GM21825 (cell line): ENCODE measurements around the gene ZCRB1.
"Not testable (repeated sequence)": the region's sequence is repeated elsewhere in the genome, so short reads cannot be mapped to it uniquely, and the experiment has no call there.

Experiments used
- ATAC-seq: cut with Tn5 transposase; IDR thresholded peaks from one replicate; pipeline ENCODE4 v1.9.1; 2021; ENCODE audit warnings: mild to moderate bottlenecking, moderate library complexity; ENCODE audit not compliant: unreplicated experiment

Gene ZCRB1

GRCh38 chr12:42330097-42330496 is 4.2 kb upstream of the ZCRB1 start:
- ATAC-seq = not testable (repeated sequence)

- ATAC-seq = no peak
These were observed 1.3 kb upstream of the ZCRB1 start for GRCh38 chr12:42327227-42327590.

- ATAC-seq = peak; percentile 19
These were observed 790 bp upstream of the ZCRB1 start for GRCh38 chr12:42326541-42327226.

GRCh38 chr12:42325326-42325652 is 605 bp downstream of the ZCRB1 start:
- ATAC-seq = no peak

GRCh38 chr12:42323856-42324255 is 2.0 kb downstream of the ZCRB1 start:
- no peak for ATAC-seq

GRCh38 chr12:42322567-42322966 is 3.3 kb downstream of the ZCRB1 start:
- no peak for ATAC-seq

- ATAC-seq = no peak
These were observed 5.1 kb downstream of the ZCRB1 start for GRCh38 chr12:42320796-42321195.

GRCh38 chr12:42315108-42315507 is 10.8 kb downstream of the ZCRB1 start:
- ATAC-seq = no peak

GRCh38 chr12:42309996-42310395 is 15.9 kb downstream of the ZCRB1 start:
- ATAC-seq = no peak

- ATAC-seq = no peak
These were observed 17.5 kb downstream of the ZCRB1 start for GRCh38 chr12:42308390-42308789.

GRCh38 chr12:42306297-42306696 is 19.6 kb downstream of the ZCRB1 start:
- no peak for ATAC-seq

- ATAC-seq = peak; percentile 79
These were observed 26.2 kb downstream of the ZCRB1 start for GRCh38 chr12:42299392-42300308.

GRCh38 chr12:42298887-42299286 is 27.0 kb downstream of the ZCRB1 start:
- no peak for ATAC-seq

GRCh38 chr12:42296503-42297109 is 29.3 kb downstream of the ZCRB1 start:
- ATAC-seq = no peak

GRCh38 chr12:42291680-42292079 is 34.2 kb downstream of the ZCRB1 start:
- ATAC-seq = no peak

GRCh38 chr12:42288544-42288943 is 37.4 kb downstream of the ZCRB1 start:
- ATAC-seq = no peak

- no peak for ATAC-seq
These were observed 39.2 kb downstream of the ZCRB1 start for GRCh38 chr12:42286741-42287140.

GRCh38 chr12:42285431-42285830 is 40.5 kb downstream of the ZCRB1 start:
- ATAC-seq = no peak

- no peak for ATAC-seq
These were observed 41.0 kb downstream of the ZCRB1 start for GRCh38 chr12:42284876-42285275.

- no peak for ATAC-seq
These were observed 41.7 kb downstream of the ZCRB1 start for GRCh38 chr12:42284157-42284556.

GRCh38 chr12:42283739-42284138 is 42.2 kb downstream of the ZCRB1 start:
- ATAC-seq = no peak

- ATAC-seq = no peak
These were observed 43.6 kb downstream of the ZCRB1 start for GRCh38 chr12:42282294-42282693.
